GM12872 (cell line): ENCODE data around the gene LNPK.

Experiments used
- TF ChIP-seq, protein P1 (sequence below): IDR thresholded peaks from 3 replicates; pipeline ENCODE4 v1.5.1; 2011; ENCODE audit warnings: low read depth, mild to moderate bottlenecking, low read length, moderate library complexity; ENCODE audit not compliant: insufficient read depth

The LNPK gene

DNA sequence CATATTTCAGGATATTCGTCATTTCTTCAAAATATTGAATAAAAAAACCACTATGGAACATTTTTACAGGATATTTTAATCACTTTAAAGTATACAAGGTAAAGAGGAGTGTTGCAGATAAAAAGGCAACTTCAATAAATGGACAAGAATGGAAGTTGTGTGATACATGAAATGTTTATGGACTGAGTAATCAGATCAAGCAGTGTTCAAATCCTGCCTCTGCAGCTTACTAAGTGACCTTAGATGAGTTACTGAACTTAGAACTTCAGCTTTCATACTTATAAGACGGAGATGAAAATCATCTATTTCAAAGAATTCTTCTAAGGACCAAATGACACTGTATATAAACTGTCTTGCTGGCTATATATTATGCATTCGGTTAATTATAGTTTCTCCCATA, 87.2 kb downstream of the LNPK start:
- TF ChIP-seq, protein P1, sequence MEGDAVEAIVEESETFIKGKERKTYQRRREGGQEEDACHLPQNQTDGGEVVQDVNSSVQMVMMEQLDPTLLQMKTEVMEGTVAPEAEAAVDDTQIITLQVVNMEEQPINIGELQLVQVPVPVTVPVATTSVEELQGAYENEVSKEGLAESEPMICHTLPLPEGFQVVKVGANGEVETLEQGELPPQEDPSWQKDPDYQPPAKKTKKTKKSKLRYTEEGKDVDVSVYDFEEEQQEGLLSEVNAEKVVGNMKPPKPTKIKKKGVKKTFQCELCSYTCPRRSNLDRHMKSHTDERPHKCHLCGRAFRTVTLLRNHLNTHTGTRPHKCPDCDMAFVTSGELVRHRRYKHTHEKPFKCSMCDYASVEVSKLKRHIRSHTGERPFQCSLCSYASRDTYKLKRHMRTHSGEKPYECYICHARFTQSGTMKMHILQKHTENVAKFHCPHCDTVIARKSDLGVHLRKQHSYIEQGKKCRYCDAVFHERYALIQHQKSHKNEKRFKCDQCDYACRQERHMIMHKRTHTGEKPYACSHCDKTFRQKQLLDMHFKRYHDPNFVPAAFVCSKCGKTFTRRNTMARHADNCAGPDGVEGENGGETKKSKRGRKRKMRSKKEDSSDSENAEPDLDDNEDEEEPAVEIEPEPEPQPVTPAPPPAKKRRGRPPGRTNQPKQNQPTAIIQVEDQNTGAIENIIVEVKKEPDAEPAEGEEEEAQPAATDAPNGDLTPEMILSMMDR: no peak

DNA sequence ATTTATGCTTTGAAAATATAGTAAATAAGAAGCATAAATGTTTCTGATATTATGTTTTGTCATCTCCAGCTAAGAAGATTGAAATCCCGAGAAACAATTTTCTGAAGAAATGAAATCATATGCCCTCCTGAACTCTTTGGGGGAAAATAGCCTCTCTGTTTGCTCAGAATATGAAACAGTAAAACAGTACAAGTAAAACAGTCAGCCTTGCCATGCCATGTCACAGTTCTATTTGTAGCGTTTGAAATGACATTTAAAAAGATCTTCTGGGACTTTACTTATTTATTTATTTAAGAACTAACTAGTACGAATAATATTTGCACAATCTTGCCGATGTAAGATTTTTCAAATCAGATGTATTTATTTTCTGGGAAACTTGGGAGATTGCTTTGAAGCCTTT, 98.0 kb downstream of the LNPK start:
- TF ChIP-seq, protein P1: no peak

DNA sequence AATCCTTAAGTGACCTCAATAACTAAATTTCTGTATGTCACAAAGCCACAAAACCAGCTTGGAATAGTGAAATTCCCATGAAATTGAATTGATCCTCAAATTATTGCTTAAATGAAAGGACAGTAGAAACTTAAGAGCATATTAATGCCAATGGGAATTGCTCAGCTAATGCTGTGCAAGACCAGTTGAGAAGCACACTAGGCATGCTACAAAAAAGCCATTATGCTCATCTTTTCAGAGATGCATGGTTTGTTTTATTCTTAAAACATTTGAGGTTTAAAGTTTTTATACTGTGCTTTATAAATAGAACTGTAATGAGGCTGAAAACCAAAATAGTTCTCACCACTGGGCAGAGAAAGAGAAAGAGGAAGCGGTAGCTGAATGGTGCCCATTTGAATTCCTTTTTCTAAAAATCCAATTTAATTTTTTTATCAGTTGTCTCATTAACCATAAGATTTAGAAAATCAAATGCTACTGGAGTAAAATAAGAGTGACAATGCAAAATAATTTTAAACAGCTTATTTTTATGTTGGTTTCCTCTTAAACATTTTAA, 98.6 kb downstream of the LNPK start:
- TF ChIP-seq, protein P1: no peak

DNA sequence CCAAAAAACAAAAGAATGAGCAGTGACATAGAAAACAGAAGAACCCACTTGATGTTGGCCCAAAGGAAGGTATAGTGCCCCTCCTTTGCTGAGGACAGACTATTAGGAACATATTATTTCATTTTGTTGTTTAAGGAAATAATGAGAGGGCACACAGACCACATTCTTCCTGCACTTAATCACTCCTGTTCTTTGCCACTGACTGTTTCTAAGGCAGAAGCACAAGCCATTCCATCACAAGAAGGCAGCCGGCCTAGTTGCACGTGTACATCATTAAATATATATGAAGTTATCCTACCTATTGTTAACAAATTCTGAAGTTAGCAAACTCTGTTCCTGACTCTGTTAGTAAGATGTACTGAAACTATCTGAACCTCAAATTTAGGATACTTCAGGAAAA, 110.0 kb downstream of the LNPK start:
- TF ChIP-seq, protein P1: no peak

DNA sequence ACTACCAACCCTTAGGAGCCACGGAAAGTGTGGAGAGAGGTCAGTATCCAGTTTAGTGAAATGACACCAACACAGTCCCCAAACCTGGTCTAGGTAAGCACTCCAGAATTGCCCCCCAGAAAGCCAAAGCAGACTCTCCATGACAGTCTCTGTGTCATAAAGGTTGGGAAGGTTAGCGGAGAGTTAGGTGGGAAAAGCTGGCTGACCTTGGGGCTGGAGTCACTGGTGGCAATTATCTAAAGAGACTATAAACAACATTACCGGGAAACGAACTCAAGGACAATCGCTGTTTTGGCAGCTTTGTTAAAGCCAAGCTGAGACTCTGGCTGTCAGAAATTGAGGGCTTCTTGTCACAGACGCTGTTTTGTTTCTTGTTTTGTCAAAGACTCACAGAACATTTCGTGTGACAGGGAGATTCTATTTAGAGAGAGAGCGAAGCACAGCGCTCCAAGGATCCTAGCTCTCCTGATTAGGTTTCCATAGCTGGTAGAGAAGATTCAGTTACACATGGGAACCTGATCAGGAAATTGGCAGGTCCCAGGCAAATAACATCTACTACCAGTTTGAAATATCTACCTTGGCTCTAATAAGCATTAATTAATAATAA, 111.3 kb downstream of the LNPK start:
- TF ChIP-seq, protein P1: no peak

DNA sequence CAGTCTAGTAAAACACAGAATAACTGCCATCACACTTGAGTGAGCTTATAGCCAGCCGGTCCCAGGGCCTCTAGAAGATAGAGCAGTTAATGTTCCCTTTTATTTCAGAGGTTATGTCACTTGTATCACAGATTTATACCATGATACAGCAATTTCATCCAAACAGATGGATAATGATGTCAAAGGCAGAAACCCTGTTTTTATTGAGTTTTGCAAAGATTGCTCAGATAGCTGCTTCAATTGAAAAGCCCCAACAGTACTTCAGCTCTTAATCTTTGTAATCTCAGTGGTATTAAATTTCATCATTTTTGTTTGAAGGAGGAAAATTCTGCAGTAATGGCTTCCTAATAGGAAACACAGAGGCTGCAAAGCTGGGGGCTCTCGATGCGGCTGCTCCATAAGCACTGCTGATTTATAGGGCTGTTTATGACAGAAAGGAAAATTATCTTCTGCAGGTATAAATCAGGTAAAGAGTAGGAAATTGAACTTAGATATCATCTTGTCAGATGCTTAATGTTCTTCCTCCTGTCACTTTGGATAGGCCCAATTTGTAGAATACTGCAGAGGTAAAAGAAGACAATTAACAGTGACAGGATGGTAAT, 112.3 kb downstream of the LNPK start:
- TF ChIP-seq, protein P1: no peak

DNA sequence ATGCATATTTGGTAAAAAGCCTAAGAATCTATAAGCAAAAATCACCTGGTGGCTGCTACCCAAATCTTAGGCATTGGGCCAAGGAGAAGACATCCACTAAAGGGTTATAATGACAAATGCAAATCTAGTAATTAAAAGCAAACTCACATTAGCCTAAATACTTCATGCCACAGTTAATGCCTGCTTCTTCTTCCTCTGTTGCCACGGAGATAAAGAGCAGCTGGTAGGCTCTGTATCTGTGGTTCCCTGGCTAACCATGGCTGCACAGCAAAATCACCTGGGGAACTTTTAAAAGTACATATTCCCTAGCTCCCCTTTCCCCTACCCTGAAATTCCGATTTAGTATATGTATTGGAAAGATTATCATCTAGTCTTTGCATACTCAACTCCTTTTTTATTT, 114.3 kb downstream of the LNPK start:
- TF ChIP-seq, protein P1: no peak
